GM18909 (cell line): Measurements from ENCODE around the gene DUSP3.
"Not testable (repeated sequence)": the region's sequence is repeated elsewhere in the genome, so short reads cannot be mapped to it uniquely, and the experiment has no call there.

Experiments used
- ATAC-seq: cut with Tn5 transposase; IDR thresholded peaks from one replicate; pipeline ENCODE4 v1.9.1; 2021; ENCODE audit warnings: mild to moderate bottlenecking; ENCODE audit not compliant: unreplicated experiment, poor library complexity

DUSP3 gene

DNA sequence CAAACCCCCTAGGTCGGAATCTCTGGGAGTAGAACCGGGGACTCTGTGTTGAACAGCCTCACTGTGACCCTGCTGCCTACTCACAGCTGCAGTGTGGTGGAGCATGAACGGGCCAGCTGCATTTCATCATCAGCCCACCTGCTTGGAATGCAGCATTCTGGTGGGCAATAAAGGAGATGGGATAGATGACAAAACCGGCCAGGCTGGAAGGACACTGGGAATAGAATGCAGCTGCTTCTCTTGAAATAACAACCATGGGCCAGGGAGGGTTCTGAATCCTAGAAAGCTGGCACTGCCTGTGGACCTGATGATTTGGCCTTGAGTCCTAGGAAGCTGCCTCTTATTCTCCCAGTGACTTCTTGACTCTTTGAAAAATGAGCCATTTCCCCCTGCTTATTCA, 25.0 kb upstream of the DUSP3 start:
- ATAC-seq, result no peak

DNA sequence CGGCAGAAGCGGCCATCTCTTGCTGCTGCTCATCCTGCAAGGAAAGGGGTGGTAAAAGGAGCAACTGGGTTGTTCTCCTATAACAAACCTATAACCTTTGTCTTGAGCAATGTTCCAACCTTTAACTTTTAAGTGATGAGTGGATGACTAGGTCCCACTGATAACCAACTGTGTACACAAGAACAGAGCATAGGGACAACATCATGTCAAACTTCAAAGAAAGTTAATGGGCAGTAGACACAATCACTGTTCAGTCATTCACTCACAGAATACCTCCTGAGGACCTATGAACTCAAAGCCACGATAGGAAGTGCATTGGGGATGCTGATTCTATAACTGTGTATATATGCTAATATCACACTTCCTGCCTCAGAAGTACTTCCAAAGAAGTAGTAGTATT, 23.1 kb upstream of the DUSP3 start:
- no peak for ATAC-seq

DNA sequence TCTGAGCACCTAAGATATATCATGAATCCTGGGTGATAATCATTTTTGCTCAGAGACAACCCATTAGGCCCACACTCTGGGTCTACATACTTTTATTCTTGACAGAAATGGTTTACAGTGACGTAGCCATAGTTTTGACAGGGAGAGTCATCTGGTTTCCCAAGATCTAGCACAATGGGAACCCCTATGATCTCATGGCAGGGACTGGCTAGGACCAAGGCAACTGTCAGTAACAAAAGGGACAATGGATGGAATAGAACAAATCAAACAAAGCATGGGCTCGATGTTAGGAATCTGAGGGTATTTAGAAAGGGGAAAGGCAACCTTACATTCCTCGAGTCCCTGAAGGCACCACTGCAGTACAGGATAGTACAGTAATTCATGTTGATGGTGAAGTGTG, 22.0 kb upstream of the DUSP3 start:
- no peak for ATAC-seq

DNA sequence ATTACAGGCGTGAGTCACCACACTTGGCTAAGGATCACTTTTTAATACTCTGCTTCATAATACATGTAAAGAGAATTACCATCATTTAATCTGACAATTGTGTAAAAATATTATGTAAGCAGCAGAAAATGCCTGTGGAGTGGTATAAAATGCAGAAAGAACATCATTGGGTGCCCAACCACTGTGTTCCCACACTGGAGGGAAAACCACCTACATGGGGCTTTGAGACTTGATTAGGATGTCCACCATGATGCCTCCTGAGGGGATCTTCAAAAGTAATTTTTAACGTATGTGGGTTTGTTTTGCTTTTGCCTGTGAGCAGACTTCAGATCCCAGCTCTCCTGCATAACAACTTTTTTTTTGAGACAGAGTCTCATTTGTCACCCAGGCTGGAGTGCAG, 20.3 kb upstream of the DUSP3 start:
- no peak for ATAC-seq

DNA sequence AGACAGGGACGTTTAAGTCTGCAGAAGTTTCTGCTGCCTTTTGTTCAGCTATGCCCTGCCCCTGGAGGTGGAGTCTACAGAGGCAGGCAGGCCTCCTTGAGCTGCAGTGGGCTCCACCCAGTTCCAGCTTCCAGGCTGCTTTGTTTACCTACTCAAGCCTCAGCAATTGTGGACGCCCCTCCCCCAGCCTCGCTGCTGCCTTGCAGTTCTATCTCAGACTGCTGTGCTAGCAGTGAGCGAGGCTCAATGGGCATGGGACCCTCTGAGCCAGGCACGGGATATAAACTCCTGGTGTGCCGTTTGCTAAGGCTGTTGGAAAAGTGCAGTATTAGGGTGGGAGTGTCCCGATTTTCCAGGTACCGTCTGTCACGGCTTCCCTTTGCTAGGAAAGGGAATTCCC, 19.2 kb upstream of the DUSP3 start:
- ATAC-seq, result not testable (repeated sequence)

DNA sequence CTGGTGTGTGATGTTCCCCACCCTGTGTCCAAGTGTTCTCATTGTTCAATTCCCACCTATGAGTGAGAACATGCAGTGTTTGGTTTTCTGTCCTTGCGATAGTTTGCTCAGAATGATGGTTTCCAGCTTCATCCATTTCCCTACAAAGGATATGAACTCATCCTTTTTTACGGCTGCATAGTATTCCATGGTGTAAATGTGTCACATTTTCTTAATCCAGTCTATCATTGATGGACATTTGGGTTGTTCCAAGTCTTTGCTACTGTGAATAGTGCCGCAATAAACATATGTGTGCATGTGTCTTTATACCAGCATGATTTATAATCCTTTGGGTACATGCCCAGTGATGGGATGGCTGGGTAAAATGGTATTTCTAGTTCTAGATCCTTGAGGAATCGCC, 13.9 kb upstream of the DUSP3 start:
- not testable (repeated sequence) for ATAC-seq

DNA sequence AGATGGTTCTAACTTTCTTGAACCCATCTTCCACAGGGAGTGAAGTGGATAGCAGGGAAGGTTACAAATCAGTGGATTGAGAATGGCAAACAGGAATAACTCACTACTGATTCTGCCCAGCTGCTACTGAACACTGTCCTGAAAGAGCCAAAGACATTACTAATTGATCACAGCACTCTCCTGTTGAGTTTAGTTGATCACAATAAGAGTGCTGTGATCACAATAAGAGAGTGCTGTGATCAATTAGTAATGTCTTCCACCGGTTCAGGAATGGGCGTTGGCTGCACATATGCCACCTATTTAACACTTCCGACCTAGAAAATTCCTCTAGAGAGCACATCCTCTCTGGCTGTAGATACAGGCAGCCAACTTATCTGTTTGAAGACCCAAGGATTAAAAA, 12.8 kb upstream of the DUSP3 start:
- no peak for ATAC-seq

DNA sequence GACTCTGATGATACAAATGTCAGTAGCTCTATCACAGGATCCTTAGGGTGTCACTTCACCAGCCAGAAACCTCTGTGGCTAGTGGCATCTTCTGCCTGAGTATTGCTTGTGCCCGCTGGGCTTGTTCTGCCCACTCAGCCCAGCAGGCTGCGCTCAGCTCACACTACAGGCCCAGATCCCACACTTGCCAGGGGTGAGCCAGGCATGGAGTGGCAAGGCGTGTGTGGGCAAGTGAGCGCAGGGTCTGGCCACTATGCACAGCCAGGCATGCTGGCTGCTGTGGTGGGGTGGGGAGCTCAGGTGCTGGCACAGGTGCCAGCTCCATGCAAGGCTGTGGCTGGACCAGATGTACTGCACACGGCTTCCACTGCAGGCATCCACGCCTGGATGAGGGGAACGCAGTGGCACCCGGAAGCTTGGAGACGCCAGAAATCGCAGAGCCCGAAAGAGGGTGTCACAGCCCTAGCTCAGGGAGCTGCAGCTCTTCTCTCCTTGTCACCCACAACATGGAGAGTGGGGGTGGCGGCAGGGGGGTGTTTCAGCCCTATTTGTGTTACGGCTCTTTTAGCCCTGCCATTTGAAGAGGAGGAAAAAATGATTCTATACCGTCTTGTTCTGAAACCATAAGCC, 11.6 kb upstream of the DUSP3 start:
- no peak for ATAC-seq

DNA sequence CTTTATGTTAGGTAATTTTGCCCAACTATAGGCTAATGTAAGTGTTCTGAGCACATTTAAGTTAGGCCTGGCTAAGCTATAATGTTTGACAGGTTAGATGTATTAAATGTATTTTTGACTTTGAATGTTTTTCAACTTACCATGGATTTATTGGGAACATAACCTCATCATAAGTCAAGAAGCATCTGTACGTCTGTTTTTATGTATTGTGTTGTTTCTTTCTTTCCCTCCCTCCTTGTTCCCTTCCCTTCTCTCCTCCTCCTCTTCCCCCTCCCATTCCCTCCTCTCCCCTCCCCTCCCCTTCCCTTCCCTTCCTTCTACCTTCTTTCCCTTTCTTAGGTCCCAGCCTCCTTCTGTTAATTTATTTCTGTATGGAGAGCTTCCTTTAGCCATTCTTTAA, 10.7 kb upstream of the DUSP3 start:
- ATAC-seq, result no peak

DNA sequence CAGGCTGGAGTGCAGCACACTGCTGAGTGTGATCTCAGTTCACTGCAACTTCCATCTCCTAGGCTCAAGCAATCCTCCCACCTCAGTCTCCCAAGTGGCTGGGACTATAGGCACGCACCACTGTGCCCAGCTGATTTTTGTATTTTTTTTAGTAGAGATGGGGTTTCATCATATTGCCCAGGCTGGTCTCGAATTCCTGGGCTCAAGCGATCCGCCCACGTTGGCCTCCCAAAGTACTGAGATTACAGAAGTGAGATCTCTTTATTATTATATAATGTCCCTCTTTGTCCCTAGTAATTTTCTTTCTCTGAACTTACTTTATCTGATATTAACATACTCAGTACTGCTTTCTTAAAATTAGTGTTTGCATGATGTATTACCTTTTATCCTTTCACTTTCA, 9.8 kb upstream of the DUSP3 start:
- ATAC-seq, result no peak

DNA sequence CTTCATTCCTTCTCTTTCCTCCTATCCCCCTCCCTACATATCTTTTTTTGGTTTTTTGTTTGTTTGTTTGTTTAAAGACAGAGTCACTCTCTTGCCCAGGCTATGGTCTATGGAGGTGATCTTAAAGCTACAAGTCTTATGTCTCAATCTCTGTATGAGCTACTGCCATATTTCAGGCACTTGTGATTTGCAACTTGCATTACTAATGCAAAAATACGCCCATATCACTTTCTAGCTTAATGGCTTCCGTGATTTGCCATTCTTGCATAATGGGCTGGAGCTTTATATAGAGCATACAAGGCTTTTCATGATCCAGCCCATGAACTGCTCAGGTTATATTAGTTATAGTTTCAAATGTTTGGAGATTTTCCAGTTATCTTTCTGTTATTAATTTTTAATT, 9.0 kb upstream of the DUSP3 start:
- no peak for ATAC-seq

DNA sequence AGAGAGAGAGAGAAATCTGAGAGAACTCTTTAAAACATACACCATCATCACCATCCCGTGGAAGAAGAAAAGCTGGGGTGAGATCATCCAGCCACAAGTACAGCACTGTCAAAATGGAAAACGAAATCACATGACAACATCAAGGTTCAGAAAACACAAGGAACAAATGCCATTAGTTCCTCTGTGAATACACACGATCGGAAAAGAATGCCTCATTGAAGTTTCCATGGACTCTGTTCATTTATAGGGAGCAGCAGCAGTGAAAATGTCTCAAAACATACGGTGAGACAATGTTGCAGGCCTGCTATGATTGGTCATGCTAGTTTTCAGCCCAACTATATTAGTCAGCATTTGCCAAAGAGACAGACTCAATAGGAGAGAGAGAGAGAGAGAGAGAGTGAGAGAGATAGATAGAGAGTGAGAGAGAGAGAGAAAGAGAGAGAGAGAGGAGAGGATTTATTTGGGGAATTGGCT, 5.9 kb upstream of the DUSP3 start:
- no peak for ATAC-seq

DNA sequence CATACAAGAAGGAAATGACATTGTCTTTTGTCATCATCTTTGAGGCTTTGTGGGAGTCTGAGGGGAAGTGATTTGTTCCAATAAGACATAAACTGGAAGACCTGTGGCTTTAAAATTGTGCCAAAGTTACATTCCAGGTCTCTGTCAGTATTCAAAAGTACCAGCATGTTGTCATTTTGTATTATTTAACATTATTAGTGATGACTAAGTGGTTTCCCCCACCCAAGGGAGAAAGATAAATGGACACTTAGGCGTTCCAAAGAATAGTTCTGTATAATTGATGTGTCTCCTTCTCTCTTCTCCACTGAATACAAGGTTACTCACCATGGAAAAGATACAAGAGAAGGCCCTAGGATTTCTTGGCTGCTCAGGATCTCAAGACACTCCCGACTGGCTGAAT, 5.3 kb upstream of the DUSP3 start:
- ATAC-seq, result no peak

DNA sequence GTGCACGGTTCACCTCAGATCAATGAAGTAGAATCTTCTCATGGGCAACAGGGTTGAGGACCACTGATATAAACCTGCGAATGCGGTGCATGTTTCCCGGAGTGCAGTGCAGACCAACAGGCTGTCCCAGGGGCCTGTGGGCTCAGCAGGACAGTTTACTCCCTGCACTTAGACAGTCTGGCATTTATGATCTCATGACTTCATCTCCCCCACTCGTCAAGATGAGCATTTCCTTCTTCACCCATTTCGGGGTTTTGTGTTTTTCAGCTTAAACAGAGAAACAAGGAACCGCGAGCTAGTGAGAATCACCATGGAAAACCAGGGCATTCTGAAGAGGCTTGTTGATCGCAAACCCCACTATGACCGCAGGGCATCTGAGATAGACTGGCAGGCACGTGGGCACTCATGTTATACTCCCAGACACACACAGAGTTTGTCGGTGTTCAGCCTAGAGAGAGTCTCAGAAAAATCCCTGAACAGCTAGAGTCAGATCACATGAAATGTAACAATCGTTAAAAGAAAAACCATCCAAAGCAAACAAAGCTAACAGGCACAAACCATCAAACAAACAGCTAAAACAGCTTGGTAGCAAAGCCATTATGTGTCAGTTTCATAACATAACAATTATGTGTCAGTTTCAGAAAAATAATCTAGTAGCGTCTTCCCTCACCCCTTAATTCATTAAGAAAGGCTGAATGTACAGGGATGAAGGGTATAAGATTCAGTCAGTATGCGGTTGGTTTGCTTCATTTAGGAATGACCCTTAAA, 4.3 kb upstream of the DUSP3 start:
- ATAC-seq, result no peak

DNA sequence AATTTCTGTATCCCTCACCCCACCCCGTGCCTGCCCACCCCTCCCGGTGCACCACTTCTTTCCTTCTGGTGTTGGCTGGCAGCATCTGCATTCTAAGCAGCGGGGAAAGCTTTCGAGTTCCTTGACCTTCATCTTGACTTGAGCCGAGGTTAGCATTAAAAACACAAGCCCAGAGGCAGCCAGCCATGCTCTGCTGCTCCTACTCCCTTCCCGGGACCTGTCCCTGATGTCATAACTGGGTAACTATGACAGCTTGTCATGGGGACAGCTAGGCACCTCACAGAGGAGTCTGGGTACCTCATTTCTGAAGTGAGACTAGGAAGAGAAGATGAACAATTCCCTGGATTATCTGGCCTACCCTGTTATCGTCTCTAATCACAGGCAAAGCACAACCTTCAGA, 1.4 kb upstream of the DUSP3 start, which contains the start of gene CFAP97D1:
CFAP97D1 (plus strand) TSS at position 301 of the 400 bp plus-strand sequence; CDS start at position 329, 28 bp downstream.
- ATAC-seq, result no peak

DNA sequence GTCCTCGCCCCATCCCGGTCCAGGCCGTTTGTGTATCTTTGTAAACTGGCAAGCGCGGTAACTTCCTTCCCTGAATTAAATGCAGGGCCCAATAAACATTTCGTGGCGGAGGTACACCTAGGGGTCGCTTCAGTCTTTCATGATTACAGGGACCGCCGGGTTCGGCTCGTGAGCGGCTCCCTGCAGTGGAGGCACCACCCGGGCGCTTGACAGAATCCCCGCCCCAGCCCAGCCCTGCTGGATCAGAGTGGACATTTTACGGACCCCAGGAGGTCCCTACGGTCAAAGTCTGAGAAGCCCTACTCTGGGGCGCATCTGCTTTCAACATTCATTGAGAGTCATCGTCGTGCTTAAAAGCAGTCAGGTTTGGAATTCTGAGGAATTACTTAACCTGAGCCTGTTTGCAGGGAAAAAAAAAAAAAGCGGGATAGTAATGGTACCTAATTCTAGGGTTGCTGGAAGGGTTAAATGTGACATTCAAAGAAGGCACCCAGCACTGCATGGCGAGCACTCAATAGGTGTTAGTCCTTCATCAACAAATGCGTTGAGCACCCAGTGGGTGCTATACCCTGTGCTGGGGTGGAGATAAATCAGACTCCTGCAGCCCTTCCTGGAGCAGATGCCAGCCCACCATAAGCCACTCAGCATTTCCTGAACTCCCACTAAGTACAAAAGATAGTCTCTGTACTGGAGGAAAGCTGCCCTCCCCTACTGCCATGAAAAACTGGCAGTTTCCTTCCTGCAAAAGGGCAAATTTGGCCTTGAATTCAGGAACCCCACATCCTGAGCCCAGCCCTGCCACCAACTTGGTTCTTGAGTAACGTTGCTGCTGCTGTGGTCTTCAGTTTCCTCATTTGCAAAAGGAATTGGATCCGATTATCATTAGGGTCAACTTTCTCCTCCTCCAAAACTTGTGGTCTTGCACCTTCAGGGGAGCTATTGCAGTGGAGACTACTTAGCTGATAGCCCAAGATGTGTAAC, 658 bp upstream of the DUSP3 start:
- ATAC-seq, result peak; percentile 26

DNA sequence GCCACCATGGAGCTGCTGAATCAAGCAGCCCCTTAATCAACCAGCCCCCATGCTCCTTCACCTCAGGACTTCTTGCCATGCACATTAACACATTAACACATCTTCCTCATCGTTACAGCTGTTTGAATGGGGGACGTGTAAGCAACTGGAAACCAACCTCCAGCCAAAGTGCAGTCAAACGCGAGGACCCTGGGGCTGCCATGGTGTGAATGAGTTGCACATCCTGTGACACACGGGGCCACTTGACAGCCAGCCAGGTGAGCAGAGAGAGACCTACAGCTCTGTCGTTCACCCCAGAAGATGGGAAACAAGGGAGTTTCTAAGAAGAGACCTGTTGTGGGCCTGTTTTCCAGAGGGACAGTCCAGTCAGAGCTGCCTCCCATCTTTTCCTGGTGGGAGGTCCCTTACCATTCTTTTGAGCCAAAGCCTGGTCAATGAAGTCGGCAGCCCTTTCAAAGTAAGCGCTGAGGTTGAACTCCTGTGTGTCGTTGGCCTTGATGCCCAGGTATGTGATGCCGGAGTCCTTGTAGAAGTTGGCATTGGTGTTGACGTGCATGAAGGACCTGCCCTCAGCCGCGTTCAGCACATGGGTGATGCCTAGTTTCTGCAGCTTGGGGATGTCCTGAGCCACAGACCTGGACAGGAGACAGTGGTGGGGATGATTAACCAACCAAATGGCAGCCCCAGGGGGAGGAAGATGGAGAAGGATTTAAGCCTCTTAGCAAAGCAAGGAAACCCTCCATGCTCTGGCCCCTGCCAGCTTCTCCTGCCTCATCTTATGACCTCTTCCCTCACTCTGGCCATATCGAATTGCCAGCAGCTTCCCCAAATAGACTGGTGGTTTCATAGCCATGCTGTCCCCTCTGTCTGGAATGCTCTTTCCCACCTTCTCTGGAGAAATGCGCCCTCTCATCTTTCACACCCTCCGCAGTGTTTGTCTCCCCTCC, 4.2 kb downstream of the DUSP3 start:
- ATAC-seq, result no peak

DNA sequence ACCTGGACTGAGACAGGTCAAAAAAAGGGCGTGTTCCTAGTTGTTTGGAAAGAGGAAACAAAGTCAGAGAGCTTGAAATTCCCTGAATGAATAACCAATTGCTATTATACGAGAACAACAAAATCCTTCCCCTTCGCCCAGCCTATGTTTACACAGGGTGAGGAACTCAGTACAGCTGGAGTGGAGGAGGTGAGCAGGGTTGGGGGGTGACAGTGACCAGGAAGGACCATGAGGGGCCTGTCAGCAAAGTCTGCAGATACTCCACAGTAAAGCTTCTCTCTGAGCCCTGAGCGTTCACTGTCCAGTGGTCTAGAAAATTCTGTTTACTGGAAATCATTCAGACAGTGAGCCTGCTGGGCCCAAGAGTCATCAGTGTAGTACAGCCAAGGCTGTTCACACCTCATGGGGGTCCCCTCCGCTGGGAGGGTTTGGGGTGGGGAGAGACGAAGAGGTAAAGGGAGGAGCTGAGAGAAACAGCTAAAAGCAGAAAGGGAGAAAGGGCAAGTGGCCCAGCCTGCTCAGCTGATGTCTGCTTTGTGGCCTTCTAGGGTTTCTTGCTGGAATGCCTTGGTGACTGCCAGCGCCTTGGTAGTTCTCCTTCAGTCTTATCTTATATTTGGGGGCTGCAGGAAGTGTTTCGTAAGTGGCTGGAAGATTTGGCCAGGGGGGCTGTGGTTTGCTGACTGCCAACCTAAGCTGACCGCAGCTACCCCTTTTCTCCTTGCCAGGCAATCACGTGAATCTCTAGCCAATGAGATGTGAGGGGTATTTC, 5.7 kb downstream of the DUSP3 start:
- ATAC-seq, result no peak

DNA sequence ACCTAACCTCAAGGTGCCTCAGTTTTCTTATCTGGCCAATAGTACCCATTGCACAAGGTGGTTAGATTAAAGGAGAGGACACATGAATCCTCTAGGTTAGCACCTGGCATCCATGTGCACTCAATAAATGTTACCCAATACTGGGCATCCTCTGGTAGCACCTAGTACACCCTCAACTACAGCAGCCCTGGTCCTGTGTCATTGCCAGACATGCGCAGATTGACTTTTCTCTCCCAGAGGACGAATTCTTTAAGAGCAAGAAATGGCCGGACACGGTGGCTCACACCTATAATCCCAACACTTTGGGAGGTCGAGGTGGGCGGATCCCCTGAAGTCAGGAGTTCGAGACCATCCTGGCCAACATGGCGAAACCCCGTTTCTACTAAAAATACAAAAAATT, 7.3 kb downstream of the DUSP3 start:
- no peak for ATAC-seq
